GM21381 (cell line): ENCODE results near the gene ENGASE.
A peak's percentile ranks its signal among the peaks of the same experiment; 100 is the strongest.
"Not testable (repeated sequence)": the region's sequence is repeated elsewhere in the genome, so short reads cannot be mapped to it uniquely, and the experiment has no call there.

Experiments
- ATAC-seq: cut with Tn5 transposase; IDR thresholded peaks from one replicate; pipeline ENCODE4 v1.9.1; 2021; ENCODE audit warnings: mild to moderate bottlenecking, moderate library complexity; ENCODE audit not compliant: unreplicated experiment

Gene ENGASE

GRCh38 chr17:79074649-79075445 is at the start of gene ENGASE:
Gene ENGASE, plus strand, starts transcription at chr17:79074824. Its CDS starts 121 bp downstream, at chr17:79074945.
- ATAC-seq, result peak; percentile 89

DNA sequence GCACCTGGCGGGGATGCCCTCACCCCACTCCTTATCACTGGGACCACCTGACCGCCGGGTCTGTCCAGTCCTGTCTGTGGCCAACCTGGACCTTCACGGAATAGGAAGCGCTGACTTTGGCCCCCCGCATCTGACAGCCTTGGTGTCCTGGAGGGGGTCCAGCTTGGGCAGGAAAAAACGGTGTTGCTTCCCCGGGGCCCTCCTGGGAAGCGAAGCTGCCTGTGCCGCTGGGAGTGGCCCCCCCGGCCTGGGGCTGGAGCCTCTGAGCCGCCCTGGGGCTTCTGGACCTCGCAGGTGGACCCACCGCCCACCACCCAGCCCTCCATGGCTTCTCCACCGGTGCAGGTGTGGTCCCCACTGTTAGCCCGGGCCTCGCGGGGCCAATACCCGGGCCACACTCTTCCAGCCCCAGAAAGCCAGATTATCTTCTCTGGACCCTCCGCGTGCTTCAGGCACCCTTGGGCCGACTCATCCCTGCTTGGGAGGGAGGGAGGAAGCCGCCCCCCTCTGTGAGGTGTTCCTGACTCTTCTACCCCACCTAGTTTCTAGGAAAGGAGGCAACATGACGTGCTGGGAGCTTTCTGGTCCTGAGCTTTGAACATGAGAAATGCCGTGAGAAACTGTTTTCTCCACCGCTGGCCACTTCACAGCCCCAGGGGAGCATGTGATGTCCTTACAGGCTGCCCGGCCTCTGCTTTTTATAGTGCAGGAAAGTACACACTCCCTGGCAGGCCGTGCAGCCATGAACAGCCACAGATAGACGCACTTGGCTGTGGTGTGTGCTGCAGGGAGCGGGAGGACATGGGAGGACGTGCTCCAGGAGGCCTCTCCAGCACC is 49.5 kb upstream of the ENGASE start:
- ATAC-seq, result no peak

DNA sequence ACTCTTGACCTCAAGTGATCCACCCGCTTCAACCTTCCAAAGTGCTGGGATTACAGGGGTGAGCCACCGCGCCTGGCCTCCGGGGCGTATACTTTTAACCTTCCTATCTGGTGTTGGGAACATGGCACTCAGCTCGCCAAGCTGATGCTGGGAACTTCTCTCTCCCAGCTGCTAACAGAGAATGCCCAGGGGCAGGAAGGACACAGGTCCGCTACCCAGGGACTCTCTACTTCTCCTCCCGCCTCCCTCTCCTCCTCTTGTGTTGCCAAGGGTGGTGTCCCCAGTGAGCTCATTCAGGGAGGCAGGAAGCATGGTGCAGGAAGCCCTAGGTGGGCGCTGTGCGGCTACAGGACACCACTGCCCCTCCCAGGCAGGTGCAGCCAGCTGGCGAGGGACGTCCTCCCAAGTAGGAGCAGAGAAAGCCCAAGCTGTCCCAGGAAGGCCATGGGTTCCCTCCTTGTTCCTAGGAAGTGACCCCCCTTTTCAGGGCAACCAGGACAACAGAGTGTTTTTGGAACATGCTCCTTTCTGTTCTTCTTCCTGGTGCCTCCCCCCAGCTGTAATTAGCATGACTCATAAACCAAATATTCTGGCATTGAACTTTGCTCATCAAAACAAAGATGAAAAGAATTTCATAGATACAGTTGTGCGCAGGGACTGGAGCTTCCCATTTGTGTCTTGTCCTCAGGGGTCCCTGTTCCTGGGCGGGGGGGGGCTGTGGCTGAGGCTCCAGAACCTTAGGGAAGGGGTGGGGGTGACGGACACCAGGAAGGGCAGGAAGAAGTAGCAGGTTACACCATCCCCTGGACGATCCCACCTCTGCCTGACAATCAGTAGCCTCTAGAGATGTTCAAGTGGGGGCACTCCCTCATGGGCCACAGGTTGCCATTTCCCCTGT is 48.0 kb upstream of the ENGASE start:
- ATAC-seq, result no peak

DNA sequence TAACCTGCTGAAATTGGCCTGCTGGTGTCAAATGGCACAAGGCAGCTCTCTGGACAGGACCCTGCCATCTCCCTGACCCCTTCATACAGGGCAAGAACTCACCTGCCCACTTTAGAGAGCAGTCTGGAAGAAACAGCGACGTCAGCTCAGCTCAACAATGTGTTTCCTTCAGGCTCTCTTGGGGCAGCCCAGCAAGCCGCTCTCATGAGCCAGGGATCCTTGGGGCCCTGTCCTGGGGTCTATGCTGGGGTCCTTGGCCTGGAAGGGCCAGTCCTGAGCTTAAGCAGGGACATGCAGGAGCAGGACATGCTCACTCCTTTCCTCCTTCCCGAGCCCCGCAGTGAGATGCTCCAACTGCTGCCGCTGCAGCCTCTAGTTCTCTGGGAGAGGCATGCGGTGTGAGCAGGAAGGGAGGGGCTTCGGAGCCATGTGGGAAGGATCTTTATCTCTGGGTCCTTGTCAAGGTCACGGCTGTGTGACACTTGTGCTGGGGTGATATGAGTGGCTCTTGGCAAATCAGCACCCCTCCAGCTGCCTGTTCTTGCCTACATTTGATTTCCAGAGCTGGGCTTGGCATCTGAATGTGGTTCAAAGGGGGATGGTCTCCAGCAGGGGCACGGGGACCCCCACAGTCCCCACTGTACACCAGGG is 47.2 kb upstream of the ENGASE start:
- ATAC-seq, result no peak

GRCh38 chr17:79027925-79028491 is 46.6 kb upstream of the ENGASE start:
- no peak for ATAC-seq

DNA sequence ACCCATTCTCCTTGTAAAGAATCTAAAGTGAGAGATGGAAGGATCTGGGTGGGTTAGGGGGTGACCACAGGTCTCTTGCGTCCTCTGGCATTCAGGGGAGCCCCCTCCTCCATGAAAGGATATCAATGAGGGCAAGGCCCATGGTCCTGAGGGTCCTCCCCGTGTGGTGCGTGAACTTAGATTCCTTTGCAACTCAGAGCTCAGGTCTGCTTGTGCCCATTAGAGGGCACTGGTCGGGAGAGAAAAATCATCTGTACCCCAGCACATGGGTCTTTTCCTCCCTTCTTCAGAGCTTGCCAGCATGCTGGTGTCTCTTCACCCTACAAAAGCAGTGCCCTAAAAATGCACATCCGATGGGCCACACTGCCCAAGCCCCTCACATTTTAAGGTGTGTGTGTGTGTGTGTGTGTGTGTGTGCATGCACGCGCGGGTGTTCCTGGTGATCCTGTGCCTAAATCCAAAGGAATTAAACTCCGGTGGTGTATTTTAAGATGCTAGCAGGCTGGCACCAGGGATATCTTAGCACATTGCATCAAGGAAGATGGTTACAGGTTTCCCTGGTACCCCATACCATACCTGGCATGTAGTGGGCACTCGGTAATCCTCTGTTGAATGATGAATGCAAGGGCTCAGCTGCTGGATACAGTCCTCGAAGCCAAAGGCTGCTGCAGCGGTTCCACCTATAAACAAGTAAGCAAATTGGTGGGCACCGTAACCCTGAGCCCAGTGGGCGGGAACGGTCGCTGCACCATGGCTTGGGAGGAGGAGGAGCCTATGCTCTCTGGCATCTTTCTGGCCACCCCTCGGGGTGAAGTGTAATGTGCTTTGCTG is 45.9 kb upstream of the ENGASE start:
- no peak for ATAC-seq

DNA sequence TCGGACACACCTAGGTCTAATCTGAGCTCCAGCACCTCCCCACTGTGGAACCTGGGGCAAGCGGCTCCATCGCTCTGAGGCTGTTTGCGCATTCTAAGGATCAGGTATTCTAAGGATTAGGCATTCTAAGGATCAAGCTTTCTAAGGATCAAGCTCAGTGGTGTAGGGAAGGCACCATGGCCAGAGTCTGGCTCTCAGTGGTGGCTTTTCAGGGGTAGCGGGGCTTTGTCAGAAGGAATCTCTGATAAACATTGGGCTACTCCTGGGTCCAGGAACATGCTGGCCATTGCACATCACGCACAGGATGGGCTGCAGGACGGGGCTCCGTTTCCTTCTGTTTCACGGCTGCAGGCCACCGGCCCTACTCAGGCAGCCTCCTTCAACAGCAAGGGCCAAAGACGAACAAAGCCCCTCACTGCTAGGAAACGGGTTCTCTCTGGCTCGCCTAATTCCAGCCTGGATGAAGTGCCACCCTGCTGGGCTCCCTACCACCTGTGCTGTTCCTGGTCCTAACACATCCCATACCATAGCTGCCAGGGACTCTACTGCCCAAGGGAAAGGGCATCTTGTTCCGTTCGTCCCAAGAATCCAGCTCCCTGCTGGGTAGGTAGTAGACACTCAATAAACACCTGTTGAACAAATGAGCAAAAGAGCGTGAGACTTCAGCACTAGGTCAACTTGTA is 45.2 kb upstream of the ENGASE start:
- no peak for ATAC-seq

- not testable (repeated sequence) for ATAC-seq
Measured at GRCh38 chr17:79030636-79031035, 44.0 kb upstream of the ENGASE start.

DNA sequence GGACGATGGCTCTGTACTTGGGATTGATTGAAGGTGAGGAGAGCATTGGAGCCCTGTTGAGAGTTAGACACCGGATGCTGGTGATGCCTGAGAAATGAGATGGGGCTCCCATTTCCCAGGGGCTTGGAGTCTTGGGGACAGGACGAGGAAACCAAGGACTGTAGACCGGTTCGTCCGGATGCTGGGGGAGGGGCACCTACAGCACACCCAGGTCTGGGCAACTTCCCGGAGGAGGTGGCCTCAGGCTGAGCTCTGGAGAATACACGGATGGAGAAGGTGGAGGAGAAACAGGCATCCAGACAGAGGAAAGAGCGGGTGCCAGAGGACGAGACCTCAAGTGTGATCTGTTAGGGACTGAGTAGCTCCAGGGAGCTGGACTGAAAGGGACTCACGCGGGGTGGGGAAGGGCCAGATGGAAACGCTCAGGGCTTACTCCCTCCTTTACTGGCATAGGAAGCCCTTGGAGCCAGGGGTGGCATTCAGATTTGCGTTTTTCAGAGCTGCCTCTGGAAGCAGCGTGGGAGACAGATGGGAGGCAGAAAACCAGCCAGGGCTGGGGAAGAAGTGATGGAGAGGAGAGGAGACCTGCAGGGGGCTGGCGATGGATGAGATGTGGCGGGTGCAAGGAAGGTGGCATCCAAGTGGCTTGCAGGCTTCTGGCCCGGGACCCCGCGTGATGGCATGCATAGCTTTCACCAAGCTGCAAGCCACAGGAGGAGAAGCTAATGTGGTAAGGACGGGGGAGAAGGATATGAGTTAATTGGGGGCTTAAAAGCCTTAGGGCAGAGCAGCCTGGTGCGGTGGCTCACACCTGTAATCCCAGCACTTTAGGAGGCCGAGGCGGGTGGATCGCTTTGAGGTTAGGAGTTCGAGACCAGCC is 42.4 kb upstream of the ENGASE start:
- ATAC-seq, result no peak

- no peak for ATAC-seq
Measured at GRCh38 chr17:79033046-79033616, 41.5 kb upstream of the ENGASE start.

DNA sequence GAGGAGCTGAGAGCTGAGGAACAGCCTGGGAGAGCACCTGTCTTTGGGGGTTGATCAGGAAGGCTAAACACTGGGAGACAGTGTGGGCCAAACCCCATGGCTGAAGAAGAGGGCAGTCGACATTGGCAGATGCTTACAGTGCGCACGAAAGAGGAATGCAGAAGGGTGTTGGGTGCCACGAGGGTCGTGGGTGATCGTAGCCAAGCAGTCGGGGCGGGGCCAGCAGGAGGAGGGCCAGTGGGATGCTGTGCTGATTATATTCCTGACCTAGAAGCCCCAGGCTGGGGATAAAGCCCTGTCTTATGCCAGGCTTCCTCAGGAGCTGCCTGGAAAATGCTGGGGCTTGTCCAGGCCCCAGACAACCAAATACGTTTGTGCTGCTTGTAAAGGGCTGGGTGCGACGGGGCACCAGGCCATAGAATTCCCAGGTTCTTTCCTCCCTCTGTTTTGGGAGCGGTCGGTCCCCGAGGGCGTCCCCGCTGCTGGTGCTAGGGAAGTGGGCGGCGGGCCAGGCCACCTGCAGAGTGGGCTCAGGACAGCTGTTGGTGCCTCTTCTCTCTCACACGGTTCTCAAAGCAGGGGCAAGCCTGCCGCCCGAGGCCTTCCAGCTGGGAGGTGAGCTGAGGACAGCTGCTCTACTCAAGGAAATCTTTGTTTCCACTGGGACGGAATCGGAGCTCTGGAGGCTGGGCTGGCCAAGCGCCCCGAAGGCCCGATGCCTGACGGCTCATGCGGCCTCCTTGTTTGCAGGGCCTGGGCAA is 40.7 kb upstream of the ENGASE start:
- no peak for ATAC-seq

DNA sequence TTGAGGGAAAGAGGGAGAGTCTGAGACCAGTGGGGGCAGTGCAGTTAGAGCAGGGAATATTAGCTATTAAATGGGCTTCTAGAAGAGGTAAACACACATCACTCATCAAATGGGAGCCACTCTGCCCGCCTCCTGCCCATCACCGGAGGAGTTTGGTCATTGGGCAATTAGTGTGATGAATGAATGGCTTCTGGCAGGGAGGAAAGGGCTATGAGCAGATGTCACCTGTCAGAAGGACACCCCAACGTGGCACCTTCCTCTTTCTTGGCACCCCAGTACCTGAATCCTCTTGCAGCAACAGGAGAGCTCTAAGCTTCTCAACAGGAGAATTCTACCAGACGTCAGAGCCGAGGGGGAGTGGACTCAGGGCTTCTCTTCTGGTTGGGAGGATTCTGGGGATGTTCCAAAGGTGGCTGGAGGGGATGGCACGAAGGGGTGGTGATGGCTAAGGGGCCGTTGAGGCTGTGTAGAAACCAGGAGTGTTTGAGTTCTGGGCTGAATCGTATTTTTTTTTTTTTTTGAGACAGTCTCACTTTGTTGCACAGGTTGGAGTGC is 39.6 kb upstream of the ENGASE start:
- ATAC-seq, result no peak

DNA sequence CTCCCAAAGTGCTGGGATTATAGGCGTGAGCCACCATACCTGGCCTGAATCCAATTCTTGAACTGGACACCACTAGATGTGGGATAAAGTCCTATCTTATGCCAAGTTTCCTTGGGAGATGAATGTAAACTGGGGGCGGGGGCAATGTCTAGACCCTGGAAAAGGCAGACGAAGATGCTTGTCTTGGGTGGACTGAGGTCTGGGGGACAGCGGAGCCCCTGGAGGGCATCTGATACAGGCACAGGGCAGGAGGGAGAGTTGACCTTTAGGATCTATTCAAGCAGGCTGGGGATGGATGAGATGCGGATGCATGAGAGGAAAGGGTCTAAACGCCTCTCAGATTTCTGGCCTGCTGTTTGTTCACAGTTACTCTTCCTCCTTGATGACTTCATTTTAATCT is 38.9 kb upstream of the ENGASE start:
- no peak for ATAC-seq

DNA sequence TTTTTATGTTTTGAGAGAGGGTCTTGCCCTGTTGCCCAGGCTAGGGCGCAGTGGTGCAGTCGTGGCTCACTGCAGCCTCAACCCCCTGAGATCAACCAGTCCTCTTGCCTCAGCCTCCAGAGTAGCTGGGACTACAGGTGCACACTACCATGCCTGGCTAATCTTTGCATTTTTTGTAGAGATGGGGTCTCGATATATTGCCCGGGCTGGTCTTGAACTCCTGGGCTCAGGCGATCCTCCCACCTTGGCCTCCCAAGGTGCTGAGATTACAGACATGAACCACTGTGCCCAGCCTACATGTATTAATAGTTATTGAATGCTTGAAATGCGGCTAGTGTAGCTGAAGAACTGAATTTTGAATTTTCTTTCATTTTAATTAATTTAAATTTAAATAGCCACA is 38.4 kb upstream of the ENGASE start:
- no peak for ATAC-seq

DNA sequence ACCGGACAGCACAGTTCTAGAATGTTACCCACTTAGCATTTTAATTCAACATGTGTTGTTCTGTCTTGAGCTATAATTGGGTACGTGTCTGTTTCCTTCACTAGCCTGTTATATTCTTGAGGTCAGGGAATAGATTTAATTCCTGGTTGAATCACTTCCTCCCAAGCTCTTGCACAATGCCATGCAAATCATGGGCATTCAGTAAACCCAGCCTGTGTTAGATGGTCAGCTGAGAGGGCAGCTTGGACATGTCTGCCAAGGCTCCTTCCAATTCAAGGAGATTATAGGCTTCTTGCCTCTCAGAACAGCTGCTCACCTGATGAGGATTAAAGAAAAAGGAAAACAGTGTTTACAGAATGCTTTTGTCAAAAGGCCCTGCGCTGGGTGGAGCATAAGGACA is 38.0 kb upstream of the ENGASE start:
- no peak for ATAC-seq

DNA sequence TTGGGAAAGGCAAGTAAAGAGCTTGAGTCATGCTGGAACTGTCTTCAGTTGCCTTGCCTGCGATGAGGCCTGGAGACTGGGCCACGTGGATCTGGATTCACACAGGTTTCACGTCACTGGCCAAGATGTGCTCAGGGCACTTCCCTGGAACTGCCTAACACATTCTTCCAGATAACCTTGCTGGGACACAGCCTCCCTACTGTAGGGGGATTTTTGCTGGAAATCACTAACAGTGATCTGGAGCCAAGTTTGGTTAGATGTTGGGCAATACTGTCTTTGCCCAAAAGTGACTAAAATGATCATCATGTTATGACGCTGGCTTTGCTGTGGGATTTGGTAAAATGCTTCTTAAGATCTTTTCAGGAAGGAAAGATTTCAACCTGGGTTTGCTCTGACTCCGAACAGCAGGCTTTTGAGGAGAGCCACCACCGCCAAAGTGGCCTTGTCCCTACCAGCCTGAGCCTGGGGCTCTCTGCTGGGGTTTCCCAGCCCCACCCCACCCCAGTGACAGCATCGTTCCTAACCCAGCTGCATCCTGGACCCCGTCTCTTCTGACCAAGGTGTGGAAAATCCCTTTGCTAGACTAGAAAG is 36.0 kb upstream of the ENGASE start:
- ATAC-seq, result no peak
